Endodermal cell (in vitro differentiated cells): ENCODE measurements around the gene ZNF70. TPM values are rescaled to one million over a fixed set of nuclear protein-coding genes. Genes with fewer than 3 reads are reported as not detected.

Experiments
- DNase-seq: peaks from one replicate; pipeline ENCODE4 v3.0.0-alpha.2; 2017
- H3K27ac ChIP-seq: 2 replicates; pipeline ENCODE4 v1.5.1; 2013; ENCODE audit warnings: mild to moderate bottlenecking, low read depth, low read length, moderate library complexity
- H3K27me3 ChIP-seq: 2 replicates; pipeline ENCODE4 v1.6.1; 2013; ENCODE audit warnings: mild to moderate bottlenecking, low read length, moderate library complexity; ENCODE audit not compliant: insufficient read depth, control insufficient read depth, poor library complexity, severe bottlenecking
- H3K36me3 ChIP-seq: 2 replicates; pipeline ENCODE4 v1.7.0; 2013; ENCODE audit warnings: mild to moderate bottlenecking, low read length, moderate library complexity; ENCODE audit not compliant: control insufficient read depth, insufficient read depth
- H3K4me1 ChIP-seq: one replicate; pipeline ENCODE4 v1.7.0; 2013; ENCODE audit warnings: low read length; ENCODE audit not compliant: control insufficient read depth, insufficient read depth
- H3K4me3 ChIP-seq: 2 replicates; pipeline ENCODE4 v1.5.1; 2013; ENCODE audit warnings: mild to moderate bottlenecking, low read length, moderate library complexity
- H3K9ac ChIP-seq: 2 replicates; pipeline ENCODE4 v1.6.1; 2013; ENCODE audit warnings: mild to moderate bottlenecking, low read length, moderate library complexity; ENCODE audit not compliant: poor library complexity, severe bottlenecking; ENCODE audit errors: extremely low read depth
- H3K9me3 ChIP-seq: 2 replicates; pipeline ENCODE4 v1.6.1; 2013; ENCODE audit warnings: mild to moderate bottlenecking, low read length, moderate library complexity; ENCODE audit not compliant: control insufficient read depth
- H3K27ac Mint-ChIP-seq: 2 replicates; pipeline ENCODE4 v1.8.0; 2020; ENCODE audit warnings: mixed read lengths
- H3K27me3 Mint-ChIP-seq: 2 replicates; pipeline ENCODE4 v1.8.0; 2021; ENCODE audit warnings: mild to moderate bottlenecking, mixed read lengths; ENCODE audit not compliant: insufficient read depth
- H3K36me3 Mint-ChIP-seq: 2 replicates; pipeline ENCODE4 v1.8.0; 2020; ENCODE audit warnings: low read depth, mixed read lengths
- H3K4me1 Mint-ChIP-seq: 2 replicates; pipeline ENCODE4 v1.8.0; 2020; ENCODE audit warnings: mixed read lengths
- H3K4me3 Mint-ChIP-seq: 2 replicates; pipeline ENCODE4 v1.8.0; 2020; ENCODE audit warnings: mild to moderate bottlenecking, moderate library complexity, mixed read lengths
- H3K9me3 Mint-ChIP-seq: 2 replicates; pipeline ENCODE4 v1.8.0; 2020; ENCODE audit warnings: mild to moderate bottlenecking, mixed read lengths
- CTCF ChIP-seq: fragments of 200-600 bp; sonication (generic); conservative IDR thresholded peaks from 2 replicates; pipeline ENCODE4 v1.5.0; 2021; ENCODE audit warnings: antibody characterized with exemption, mild to moderate bottlenecking
- WGBS, 2 experiments: methylation state at CpG; one replicate each; pipeline versions ENCODE4 v1.1.5 to v1.1.7; 2013; ENCODE audit warnings: missing lambda C conversion rate in 2 of 2, mixed read lengths in 1 of 2; ENCODE audit not compliant: insufficient coverage in 1 of 2, insufficient read length in 1 of 2; 5-methylcytosine and 5-hydroxymethylcytosine counted together
- total RNA-seq, 2 donors: library from RNA; stranded (reverse); fragmentation: NEBNext Ultra II Directional in 1 of 2; extraction: Animal tissue kit (Norgen Biotek cat#: 25700) in 1 of 2; gene quantifications; 2 replicates in 1 of 2; 3 replicates in 1 of 2; pipeline ENCODE4 v1.2.1, GENCODE V29; 2021

Gene ZNF70
- total RNA-seq, 2 donors from 2014 or later: 4.7 to 5.7 TPM

DNA sequence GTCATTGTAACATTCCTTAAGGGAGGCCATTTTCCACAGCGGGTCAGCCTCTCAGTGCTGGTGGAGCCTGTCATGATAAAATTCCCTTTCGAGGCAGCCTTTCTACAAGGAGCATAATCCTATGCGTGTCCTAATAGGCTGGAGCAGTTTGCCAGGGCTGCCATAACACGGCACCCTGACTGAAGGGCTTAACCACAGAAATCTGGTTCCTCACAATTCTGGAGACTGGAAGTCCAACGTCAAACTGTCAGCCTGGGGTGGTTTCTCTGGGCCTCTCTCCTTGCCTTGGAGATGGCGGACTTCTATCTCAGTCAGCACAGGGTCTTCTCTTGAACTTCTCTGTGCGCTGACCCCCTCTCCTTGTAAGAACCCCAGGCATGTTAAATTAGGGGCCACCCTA lies 61.5 kb downstream of the ZNF70 start:
- DNase-seq: no peak
- no peak for TF ChIP-seq CTCF
- no peak overlapping the region for H3K9ac ChIP-seq
- H3K4me3 ChIP-seq: no peak overlapping the region
- H3K27me3 ChIP-seq: no peaks in the 10 kb centered on the region
- Mint-ChIP-seq H3K27ac (no peak overlapping the region), H3K27me3 (no peaks in the 10 kb centered on the region), H3K4me3 (no peak overlapping the region), H3K9me3 (no peaks in the 10 kb centered on the region), H3K36me3 (peaks cover 25% of the 10 kb centered on the region), H3K4me1 (no peaks in the 10 kb centered on the region)
- no peaks in the 10 kb centered on the region for H3K9me3 ChIP-seq
- WGBS, 2 experiments: 91 to 99% methylated on average over 7 of the region's 7 CpGs
- no peak overlapping the region for H3K27ac ChIP-seq
- H3K36me3 ChIP-seq: peaks cover 6% of the 10 kb centered on the region
- no peaks in the 10 kb centered on the region for H3K4me1 ChIP-seq

Other genes with a start within 250 kb of the ZNF70 start
- gene IGLL1, start 170.8 kb downstream of the ZNF70 start, total RNA-seq: not detected
- gene DRICH1, start 118.8 kb downstream of the ZNF70 start, total RNA-seq: under 1 TPM in 1 of 2 donors, not detected in 1; 0.24 TPM
- not detected for gene RGL4, start 60.1 kb downstream of the ZNF70 start, total RNA-seq
- not detected for gene VPREB3, start 3.3 kb upstream of the ZNF70 start, total RNA-seq
- gene C22orf15, start 11.9 kb upstream of the ZNF70 start, total RNA-seq: 1 to 10 TPM; 1.5 to 2.2 TPM
- gene CHCHD10, start 16.9 kb upstream of the ZNF70 start, total RNA-seq: 100 to 1,000 TPM in 1 of 2 donors, 10 to 100 TPM in 1; 76.1 to 103 TPM
- gene MMP11, start 21.7 kb upstream of the ZNF70 start, total RNA-seq: 10 to 100 TPM in 1 of 2 donors, 1 to 10 TPM in 1; 9.7 to 14.3 TPM
- 100 to 1,000 TPM; 136 to 148 TPM for gene SMARCB1, start 35.9 kb upstream of the ZNF70 start, total RNA-seq
- gene DERL3, start 87.9 kb upstream of the ZNF70 start, total RNA-seq: 1 to 10 TPM; 6.3 to 7.6 TPM
- gene SLC2A11, start 106.8 kb upstream of the ZNF70 start, total RNA-seq: 10 to 100 TPM; 13.1 to 14.8 TPM
- gene MIF, start 143.3 kb upstream of the ZNF70 start, total RNA-seq: 100 to 1,000 TPM; 722 to 753 TPM
- gene GSTT2B, start 210.1 kb upstream of the ZNF70 start, total RNA-seq: 1 to 10 TPM; 3.7 to 4.4 TPM
- gene DDTL, start 215.8 kb upstream of the ZNF70 start, total RNA-seq: 1 to 10 TPM in 1 of 2 donors, not detected in 1; 1.2 TPM
- 100 to 1,000 TPM; 117 to 164 TPM for gene DDT, start 223.3 kb upstream of the ZNF70 start, total RNA-seq
- 1 to 10 TPM in 1 of 2 donors, under 1 TPM in 1; 0.51 to 3.7 TPM for gene GSTT2, start 229.0 kb upstream of the ZNF70 start, total RNA-seq